Stimulated activated CD8-positive, alpha-beta memory T cell treated with anti-CD3 and anti-CD28 coated beads, Interleukin-15, amount 100 ng/mL, for 24 hours (primary cell): ENCODE measurements around the gene NFU1.
"Not testable (repeated sequence)": the region's sequence is repeated elsewhere in the genome, so short reads cannot be mapped to it uniquely, and the experiment has no call there.

Experiments used
- DNase-seq: peaks from one replicate; pipeline ENCODE4 v3.0.0-alpha.2; 2020; ENCODE audit warnings: low read depth

The NFU1 gene

DNA sequence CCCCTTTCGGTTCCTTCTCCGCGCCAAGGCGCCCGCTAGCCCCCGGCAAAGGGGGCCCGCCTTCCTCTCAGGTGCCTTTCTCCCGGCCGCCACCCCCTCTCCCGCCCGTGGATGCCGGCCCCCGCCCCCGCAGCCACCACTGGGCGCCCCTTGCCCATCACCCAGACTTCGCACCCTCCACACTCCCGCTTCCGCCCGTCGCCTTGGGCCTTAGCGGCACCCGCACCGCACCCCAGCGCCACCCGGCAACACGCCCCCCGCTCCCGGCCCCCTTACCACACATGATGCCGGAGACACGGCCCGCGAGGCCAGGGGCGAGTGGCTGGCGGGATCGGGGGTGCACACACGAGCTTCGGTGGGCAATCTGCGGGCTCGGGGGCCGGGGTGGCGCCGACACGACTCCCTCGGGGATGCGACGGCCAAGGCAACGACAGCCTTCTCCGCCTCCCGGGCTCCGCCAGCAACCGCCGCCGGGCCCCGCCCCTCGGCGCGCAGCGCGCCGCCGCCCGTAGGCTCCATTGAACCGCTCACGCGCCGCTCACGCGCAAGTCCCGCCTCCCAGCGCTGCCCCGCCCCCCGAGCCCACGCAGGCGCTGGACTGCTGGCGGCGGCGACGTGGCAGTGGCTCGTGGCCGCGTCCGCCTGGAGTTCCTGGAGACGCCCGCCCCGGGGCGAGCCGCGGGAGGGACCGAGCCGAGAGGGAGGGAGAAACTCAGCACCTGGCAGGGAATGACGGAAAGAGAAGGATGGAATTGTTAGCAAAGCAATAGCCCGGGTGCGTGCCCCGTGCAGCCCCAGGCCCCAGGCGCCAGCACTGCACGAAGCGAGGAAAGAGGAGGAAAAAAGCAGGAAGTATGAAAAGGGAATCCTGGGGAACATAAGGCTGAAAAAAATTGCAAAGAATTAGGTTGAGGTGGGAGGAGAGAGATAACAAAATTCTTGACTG is 50.2 kb downstream of the NFU1 start, which contains the start of gene GFPT1:
Gene GFPT1 (minus strand): TSS at position 439 of the 946 bp plus-strand sequence. CDS start 156 bp downstream, at position 283.
- DNase-seq: peak; percentile 79

DNA sequence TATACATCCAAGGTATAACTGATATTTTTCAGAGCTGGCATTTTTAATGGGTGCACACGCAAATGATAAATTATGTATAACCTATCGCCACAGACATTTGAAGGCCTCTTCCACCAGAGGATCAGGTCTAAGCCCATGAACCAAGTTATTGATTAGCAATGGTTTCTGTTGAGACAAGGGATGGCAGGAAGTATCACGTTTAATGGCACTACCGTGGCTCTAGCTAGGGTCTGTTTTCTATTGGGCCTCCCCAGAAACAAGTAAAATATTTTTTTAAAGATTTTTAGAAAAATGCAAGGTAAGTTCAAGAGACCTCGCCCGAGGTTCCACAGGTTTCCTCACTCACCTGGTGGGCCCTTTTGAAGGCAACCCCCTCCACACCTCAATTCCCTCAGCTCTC is 50.9 kb downstream of the NFU1 start:
- no peak for DNase-seq

GRCh38 chr2:69385443-69386151 is 51.6 kb downstream of the NFU1 start:
- no peak for DNase-seq

DNA sequence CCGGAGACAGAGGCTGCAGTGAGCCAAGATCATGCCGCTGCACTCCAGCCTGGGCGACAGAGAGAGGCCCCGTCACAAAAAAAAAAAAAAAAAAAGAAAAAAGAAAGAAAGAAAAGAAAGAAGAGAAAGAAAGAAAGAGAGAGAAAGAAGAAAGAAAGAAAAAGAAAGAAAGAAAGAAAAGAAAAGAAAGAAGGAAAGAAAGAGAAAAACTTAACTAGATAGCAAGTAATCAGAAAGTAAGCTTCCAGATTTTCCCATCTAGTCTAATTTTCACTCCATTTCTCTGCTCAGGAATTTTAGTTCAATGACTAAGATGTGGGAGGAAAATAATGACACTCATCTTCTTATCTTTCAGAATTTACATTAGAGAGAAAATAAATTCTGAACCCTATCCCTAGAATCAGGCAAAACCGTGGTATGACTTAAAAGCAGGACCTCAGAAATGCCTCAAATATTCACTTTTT is 52.6 kb downstream of the NFU1 start:
- no peak for DNase-seq

GRCh38 chr2:69383176-69383812 is 53.9 kb downstream of the NFU1 start:
- DNase-seq: no peak

- DNase-seq: no peak
Measured at GRCh38 chr2:69382547-69382946, 54.7 kb downstream of the NFU1 start.

DNA sequence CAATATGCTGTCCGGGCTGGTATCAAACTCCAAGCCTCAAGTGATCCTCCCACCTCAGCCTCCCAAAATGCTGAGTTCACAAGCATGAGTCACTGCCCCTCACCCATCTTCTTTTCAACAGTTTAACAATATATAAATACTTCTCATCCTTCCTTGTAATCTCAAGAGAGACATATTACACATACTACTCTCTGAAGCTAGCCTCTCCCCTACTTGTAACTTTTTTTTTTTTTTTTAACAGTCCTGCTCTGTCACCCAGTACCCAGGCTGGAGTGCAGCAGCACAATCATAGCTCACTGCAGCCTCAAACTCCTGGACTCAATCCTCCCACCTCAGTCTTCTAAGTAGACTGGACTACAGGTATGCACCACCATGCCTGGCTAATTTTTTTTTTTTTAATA is 55.9 kb downstream of the NFU1 start:
- DNase-seq: no peak

- no peak for DNase-seq
Measured at GRCh38 chr2:69380072-69380917, 56.9 kb downstream of the NFU1 start.

DNA sequence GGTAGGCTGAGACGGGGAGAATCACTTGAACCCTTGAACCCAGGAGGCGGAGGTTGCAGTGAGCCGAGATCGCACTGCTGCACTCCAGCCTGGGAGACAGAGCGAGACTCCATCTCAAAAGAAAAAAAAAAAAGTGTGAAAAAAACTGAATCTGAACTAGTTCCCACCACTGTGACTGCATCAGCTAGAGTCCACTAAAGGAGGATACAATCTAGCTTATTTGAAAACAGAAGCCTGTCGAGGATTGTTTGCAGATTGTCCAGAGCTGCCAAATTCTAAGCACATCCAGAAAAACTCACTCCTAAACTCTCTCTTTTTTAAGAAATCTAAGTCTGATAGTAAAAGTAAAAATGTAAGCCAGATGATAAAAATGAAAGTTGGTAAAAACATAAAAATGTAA is 60.8 kb downstream of the NFU1 start:
- DNase-seq: no peak

GRCh38 chr2:69375494-69376353 is 61.5 kb downstream of the NFU1 start:
- no peak for DNase-seq

- no peak for DNase-seq
Measured at GRCh38 chr2:69372767-69373166, 64.5 kb downstream of the NFU1 start.

GRCh38 chr2:69369802-69370201 is 67.4 kb downstream of the NFU1 start:
- DNase-seq: no peak

GRCh38 chr2:69368588-69368987 is 68.6 kb downstream of the NFU1 start:
- no peak for DNase-seq

- no peak for DNase-seq
Measured at GRCh38 chr2:69359371-69359770, 77.9 kb downstream of the NFU1 start.

DNA sequence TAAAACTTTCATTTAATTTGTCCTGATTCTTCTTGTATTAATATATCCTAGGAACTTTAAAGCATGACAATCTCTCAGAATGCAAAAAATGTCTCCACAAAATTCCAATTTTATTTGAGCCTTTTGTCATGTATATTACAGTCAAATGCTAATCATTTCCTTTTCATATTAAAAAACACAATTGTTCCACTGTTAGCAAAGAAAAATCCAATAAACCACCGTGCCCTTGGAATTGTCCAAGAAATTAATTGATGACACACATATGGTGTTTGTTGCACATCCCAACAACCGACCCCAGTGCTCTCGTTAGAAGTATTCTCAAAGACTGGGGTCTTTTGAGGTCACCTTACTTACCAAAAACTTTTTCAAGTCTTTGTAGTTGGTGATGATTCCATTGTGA is 78.3 kb downstream of the NFU1 start:
- DNase-seq: no peak

- no peak for DNase-seq
Measured at GRCh38 chr2:69356471-69356870, 80.8 kb downstream of the NFU1 start.

DNA sequence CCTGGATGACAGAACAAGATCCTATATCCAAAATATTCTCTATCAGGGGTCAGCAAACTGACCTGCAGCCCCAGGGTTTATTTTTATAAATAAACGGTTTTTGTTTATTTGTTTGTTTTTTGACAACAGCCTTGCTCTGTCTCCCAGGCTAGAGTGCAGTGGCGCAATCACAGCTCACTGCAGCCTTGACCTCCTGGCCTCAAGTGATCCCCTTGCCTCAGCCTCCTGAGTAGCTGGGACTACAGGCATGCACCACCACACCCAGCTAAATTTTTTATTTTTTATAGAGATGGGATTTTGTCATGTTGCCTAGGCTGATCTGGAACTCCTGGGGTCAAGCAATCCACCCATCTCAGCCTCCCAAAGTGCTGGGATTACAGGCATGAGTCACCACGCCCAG is 82.3 kb downstream of the NFU1 start:
- DNase-seq: not testable (repeated sequence)

- no peak for DNase-seq
Measured at GRCh38 chr2:69353360-69353759, 83.9 kb downstream of the NFU1 start.

DNA sequence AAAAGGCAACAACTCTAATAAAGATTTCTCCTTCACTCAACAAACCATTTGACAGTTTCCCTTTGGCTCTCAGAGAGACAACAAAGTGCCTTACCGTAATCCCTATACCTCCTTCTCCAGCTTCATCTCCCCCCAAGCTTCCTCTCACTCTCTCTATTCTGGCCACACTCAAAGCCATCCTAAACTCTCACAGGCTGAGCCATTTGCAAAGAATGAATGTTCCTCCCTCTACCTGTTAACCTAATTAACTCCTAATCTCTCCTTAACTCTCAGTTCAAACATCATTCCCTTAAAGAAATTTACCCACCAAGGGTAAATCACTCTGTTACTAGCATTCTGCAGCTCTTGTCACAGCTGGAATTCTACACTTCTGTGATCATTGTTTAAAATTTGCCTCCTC is 88.5 kb downstream of the NFU1 start:
- DNase-seq: no peak
